HCT116 (cell line): ENCODE data around the gene PDP2.

Source experiments
- CTCF ChIP-seq, 3 experiments: fragments of 200-600 bp in 1 of 3; sonication (generic) in 1 of 3; IDR thresholded peaks in 2 of 3; conservative IDR thresholded peaks in 1 of 3; 2 replicates each; pipeline ENCODE4 v1.5.1; 2012 to 2017; ENCODE audit warnings: low read depth in 2 of 3, low read length in 2 of 3, antibody characterized with exemption in 1 of 3, borderline replicate concordance in 1 of 3, control low read depth in 1 of 3, mild to moderate bottlenecking in 1 of 3, mixed read lengths in 1 of 3, mixed run types in 1 of 3, moderate library complexity in 1 of 3; ENCODE audit not compliant: insufficient read depth in 1 of 3
- POLR2AphosphoS5 ChIP-seq: IDR thresholded peaks from 2 replicates; pipeline ENCODE4 v1.6.1; 2011; ENCODE audit warnings: mild to moderate bottlenecking, low read depth, low read length, moderate library complexity
- TCF7L2 ChIP-seq: IDR thresholded peaks from 2 replicates; pipeline ENCODE4 v1.7.0; 2011; ENCODE audit warnings: borderline replicate concordance, inconsistent platforms; ENCODE audit not compliant: insufficient read depth, insufficient read length; ENCODE audit errors: extremely low read depth
- ZNF274 ChIP-seq: fragments of 200-500 bp; sonication (Bioruptor generic); IDR thresholded peaks from 2 replicates; pipeline ENCODE4 v1.6.1; 2014; ENCODE audit warnings: mild to moderate bottlenecking, low read depth, low read length, inconsistent platforms

GRCh38 chr16:66920924-66921680, 40.8 kb downstream of the PDP2 start:
- TF ChIP-seq POLR2AphosphoS5 (no peak), ZNF274 (no peak), CTCF (IDR thresholded peaks at IDR 0.05 in 2 of 3, conservative IDR thresholded peaks at IDR 0.05 in 1 of 3; ENCODE audit: borderline replicate concordance in 1 of 3, insufficient read depth in 1 of 3, low read depth in 2 of 3, low read length in 2 of 3) (no peak), TCF7L2 (no peak)
